ENCODE results near the gene TGFBR2.

The TGFBR2 gene

DNA sequence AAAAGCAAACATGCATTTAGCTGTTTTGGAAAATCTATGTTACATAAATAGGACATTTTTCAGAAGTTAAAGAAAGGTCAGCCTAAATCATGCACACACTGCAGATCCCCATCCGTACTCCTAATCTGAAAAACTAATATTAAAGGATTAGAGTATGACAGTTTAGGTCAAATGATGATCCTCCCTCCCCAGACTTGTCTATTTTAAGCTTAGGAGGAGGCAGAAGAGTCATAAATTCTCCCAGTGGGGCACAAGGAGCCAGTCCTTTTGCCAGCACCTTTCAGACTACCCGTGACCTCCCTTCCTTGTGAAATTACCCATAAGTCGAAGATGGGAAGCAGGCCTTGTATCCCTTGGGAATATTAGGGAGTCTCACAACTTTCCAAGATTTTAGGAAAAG is 78.0 kb downstream of the TGFBR2 start:
- no peak for TF ChIP-seq CTCF (IDR thresholded peaks at IDR 0.05; ENCODE audit: low read depth, low read length, missing control alignments)
- no peak overlapping the region for H3K4me3 ChIP-seq (replicated peaks; ENCODE audit: low read depth, low read length)
- no peak for DNase-seq (ENCODE audit: extremely low read depth, low read depth)

DNA sequence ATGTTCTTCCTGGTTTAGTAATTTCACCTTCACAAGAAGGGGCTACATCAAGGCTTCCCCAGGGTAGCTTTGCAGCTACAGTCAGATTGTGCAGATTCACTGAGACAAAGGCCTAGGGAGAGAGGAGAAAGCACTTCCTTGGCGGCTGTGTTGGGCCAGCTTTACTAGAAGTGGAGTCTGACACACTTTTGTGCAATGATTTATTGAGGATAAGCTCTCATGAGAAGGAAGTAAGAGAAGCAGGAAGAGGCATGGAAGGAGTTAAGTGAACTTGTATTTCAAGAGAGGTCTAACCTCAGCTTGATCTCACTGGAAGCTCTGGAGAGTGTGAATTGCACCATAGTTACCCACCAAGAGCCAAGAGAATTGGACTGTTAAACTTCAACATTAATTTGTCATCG is 78.9 kb downstream of the TGFBR2 start:
- DNase-seq (ENCODE audit: extremely low read depth, low read depth): no peak
- H3K4me3 ChIP-seq (replicated peaks; ENCODE audit: low read depth, low read length): no peak overlapping the region
- no peak for TF ChIP-seq CTCF (IDR thresholded peaks at IDR 0.05; ENCODE audit: low read depth, low read length, missing control alignments)

- TF ChIP-seq CTCF (IDR thresholded peaks at IDR 0.05; ENCODE audit: low read depth, low read length, missing control alignments): no peak
- no peak overlapping the region for H3K4me3 ChIP-seq (replicated peaks; ENCODE audit: low read depth, low read length)
- DNase-seq (ENCODE audit: extremely low read depth, low read depth): no peak
Observed at GRCh38 chr3:30686176-30686575, 79.8 kb downstream of the TGFBR2 start.

DNA sequence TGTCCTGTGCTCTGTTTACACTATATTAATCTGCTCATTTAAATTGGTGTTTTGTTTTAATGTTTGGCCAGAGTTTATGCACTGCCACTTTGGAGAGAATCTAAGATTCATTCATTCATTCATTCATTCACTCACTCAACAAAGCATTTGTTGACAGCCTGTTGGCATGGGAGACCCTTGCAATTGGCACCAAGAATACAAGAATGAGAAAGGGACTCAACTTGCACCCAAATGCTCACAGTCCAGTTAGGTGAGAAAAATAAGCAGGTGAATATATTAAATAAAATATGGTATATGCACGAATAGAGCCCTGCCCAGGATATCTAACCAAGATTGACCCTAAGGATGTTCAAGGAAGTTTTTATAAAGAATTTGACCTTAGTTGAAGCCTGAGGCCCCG is 80.4 kb downstream of the TGFBR2 start:
- no peak for DNase-seq (ENCODE audit: extremely low read depth, low read depth)
- H3K4me3 ChIP-seq (replicated peaks; ENCODE audit: low read depth, low read length): no peak overlapping the region
- TF ChIP-seq CTCF (IDR thresholded peaks at IDR 0.05; ENCODE audit: low read depth, low read length, missing control alignments): no peak

DNA sequence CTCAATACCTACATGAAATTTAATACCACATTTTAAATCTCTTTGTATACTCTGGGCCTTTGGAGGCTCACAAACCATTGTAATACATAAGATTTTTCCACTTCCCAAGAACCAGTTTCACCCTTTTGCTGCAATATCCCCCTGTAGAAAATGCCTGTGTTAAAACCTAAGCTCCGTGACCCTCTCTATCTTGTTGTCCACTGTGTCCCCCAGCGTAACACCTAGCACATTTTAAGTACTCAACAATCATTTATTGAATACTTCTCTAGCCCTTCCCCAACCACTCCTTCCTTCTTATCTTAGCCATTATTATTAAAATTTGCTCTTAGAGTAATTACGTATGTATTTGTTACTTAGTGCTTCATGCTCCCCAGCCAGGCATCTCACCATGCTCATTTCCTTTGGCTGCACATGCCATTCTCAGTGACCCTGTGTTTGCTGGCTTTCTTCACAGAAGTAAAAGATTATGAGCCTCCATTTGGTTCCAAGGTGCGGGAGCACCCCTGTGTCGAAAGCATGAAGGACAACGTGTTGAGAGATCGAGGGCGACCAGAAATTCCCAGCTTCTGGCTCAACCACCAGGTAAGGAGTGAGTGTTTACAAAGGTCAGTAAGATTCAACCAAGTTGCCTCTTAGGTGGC is 81.6 kb downstream of the TGFBR2 start:
- no peak overlapping the region for H3K4me3 ChIP-seq (replicated peaks; ENCODE audit: low read depth, low read length)
- no peak for TF ChIP-seq CTCF (IDR thresholded peaks at IDR 0.05; ENCODE audit: low read depth, low read length, missing control alignments)
- no peak for DNase-seq (ENCODE audit: extremely low read depth, low read depth)

- H3K4me3 ChIP-seq (replicated peaks; ENCODE audit: low read depth, low read length): no peak overlapping the region
- DNase-seq (ENCODE audit: extremely low read depth, low read depth): peak; percentile 80
Observed at GRCh38 chr3:30688776-30689641, 82.6 kb downstream of the TGFBR2 start.

More at GRCh38 chr3:30688776-30689641, 82.6 kb downstream of the TGFBR2 start:
- no peak for TF ChIP-seq CTCF (IDR thresholded peaks at IDR 0.05; ENCODE audit: low read depth, low read length, missing control alignments)
